Gastrocnemius medialis (tissue), 4 donors: ENCODE data around the gene TPRKB. TPM values are rescaled to one million over a fixed set of nuclear protein-coding genes. Genes with fewer than 3 reads are reported as not detected.
"Not testable (repeated sequence)": the region's sequence is repeated elsewhere in the genome, so short reads cannot be mapped to it uniquely, and the experiment has no call there.

Experiments used
- ATAC-seq, 2 donors: fragments of 150-250 bp; one replicate each; pipeline ENCODE4 v1.9.1; 2016
- DNase-seq, 2 donors: peaks; one replicate each; pipeline ENCODE4 v3.0.0-alpha.2; 2019
- H3K27ac ChIP-seq, 4 donors: fragments of 200-600 bp; sonication (generic); 1 replicate in 1 of 4; 2 replicates in 3 of 4; pipeline ENCODE4 v1.5.1; 2016 to 2018; ENCODE audit warnings: mild to moderate bottlenecking in 2 of 4, moderate library complexity in 1 of 4
- H3K27me3 ChIP-seq, 3 donors: fragments of 200-600 bp; sonication (generic) in 2 of 3; 1 replicate in 1 of 3; 2 replicates in 2 of 3; pipeline versions ENCODE4 v1.5.1 to v1.6.0; 2016 to 2019; ENCODE audit warnings: mild to moderate bottlenecking in 1 of 3, moderate library complexity in 1 of 3
- H3K36me3 ChIP-seq, 2 donors: fragments of 200-600 bp; sonication (generic) in 1 of 2; one replicate each; pipeline ENCODE4 v1.5.1; 2017 to 2018
- H3K4me1 ChIP-seq, 2 donors: fragments of 200-600 bp; sonication (generic) in 1 of 2; one replicate each; pipeline ENCODE4 v1.5.1; 2016 to 2017; ENCODE audit warnings: mild to moderate bottlenecking in 2 of 2
- H3K4me3 ChIP-seq, 4 donors: fragments of 200-600 bp; sonication (generic) in 3 of 4; 1 replicate in 1 of 4; 2 replicates in 3 of 4; pipeline ENCODE4 v1.5.1; 2016 to 2019; ENCODE audit warnings: mild to moderate bottlenecking in 2 of 4
- H3K9me3 ChIP-seq, 3 donors: fragments of 200-600 bp; sonication (generic) in 2 of 3; 1 replicate in 1 of 3; 2 replicates in 2 of 3; pipeline ENCODE4 v1.5.1; 2016 to 2019
- CTCF ChIP-seq, 5 experiments: fragments of 450-650 bp in 3 of 5; fragments of 200-600 bp in 2 of 5; sonication (generic) in 2 of 5; IDR thresholded peaks in 4 of 5; conservative IDR thresholded peaks in 1 of 5; 1 replicate in 4 of 5; 2 replicates in 1 of 5; pipeline ENCODE4 v1.5.1; 2016 to 2019; ENCODE audit warnings: antibody characterized with exemption in 5 of 5, mild to moderate bottlenecking in 3 of 5, moderate library complexity in 3 of 5
- POLR2A ChIP-seq, 2 donors: fragments of 450-650 bp; IDR thresholded peaks; one replicate each; pipeline ENCODE4 v1.6.1; 2017; ENCODE audit warnings: antibody characterized with exemption in 2 of 2, mild to moderate bottlenecking in 2 of 2, moderate library complexity in 2 of 2
- in situ Hi-C, 4 donors: fragments of 200-750 bp; cut with MboI; loops; one replicate each; pipeline versions ENCODE4 v1.15.0 to v1.8.0; 2017; ENCODE audit warnings: low sequenced_read_pairs in 4 of 4
- intact Hi-C: fragments of 100-400 bp; cut with DNase I; formaldehyde crosslinking; loops from one replicate; pipeline ENCODE4 v1.15.1; 2023; ENCODE audit warnings: low total_unique reads
- total RNA-seq, 4 donors: library from RNA; depleted of rRNA; stranded (reverse); fragments of >200 nt; gene quantifications; one replicate each; pipeline versions ENCODE4 v1.1.0 to v1.2.3, GENCODE V29; 2016

TPRKB gene
- total RNA-seq, 4 donors from 2014 or later = 49.4 to 90.1 (median 55.9) TPM

DNA sequence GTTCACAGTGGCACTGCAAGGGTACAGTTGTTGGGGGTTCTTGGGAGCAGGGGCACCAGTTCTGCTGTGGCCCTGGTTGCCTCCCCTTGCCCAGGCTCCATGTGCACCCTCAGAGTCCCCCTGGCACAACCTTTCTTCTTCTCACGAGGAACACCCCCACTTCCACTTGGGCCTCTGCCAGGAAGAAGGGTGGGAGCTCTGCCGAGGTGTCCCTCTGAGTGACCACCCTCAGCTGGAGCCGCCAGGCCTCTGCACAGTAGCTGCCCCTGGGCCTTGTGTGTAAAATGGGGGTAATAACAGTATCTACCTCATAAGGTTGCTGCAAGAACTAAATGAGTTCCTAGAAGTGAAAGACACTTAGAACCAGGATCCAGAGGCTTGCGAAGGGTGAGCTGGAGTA is 8.4 kb downstream of the TPRKB start:
- Histone ChIP-seq H3K36me3 (peaks cover 0 to 43% of the 10 kb centered on the region in 2 donors), H3K27me3 (no peaks in the 10 kb centered on the region), H3K9me3 (no peaks in the 10 kb centered on the region), H3K4me1 (peaks cover 8 to 12% of the 10 kb centered on the region in 2 donors), H3K4me3 (no peak overlapping the region), H3K27ac (no peak overlapping the region)
- intact Hi-C loops (no loop called here), in situ Hi-C loops (loop anchor here in 3 of 4 donors (25.0 kb wide), 2 partner anchors 341 to 491 kb away; partner anchors contain the start of genes CCT7 (in 3 of the 3), PRADC1 (in 3 of the 3) and ALMS1 (in 1 of the 3))
- ATAC-seq = no peak
- no peak for DNase-seq
- no peak for TF ChIP-seq CTCF (IDR thresholded peaks at IDR 0.05 in 4 of 5, conservative IDR thresholded peaks at IDR 0.05 in 1 of 5)
- TF ChIP-seq POLR2A (IDR thresholded peaks at IDR 0.05) = no peak

GRCh38 chr2:73728043-73728442 is 9.1 kb downstream of the TPRKB start:
- no peak for ATAC-seq
- Histone ChIP-seq H3K9me3 (no peaks in the 10 kb centered on the region), H3K4me1 (peaks cover 8 to 12% of the 10 kb centered on the region in 2 donors), H3K27me3 (no peaks in the 10 kb centered on the region), H3K27ac (no peak overlapping the region), H3K36me3 (peaks cover 0 to 36% of the 10 kb centered on the region in 2 donors), H3K4me3 (no peak overlapping the region)
- no peak for DNase-seq
- in situ Hi-C loops = loop anchor here in 3 of 4 donors (25.0 kb wide), 2 partner anchors 341 to 491 kb away; partner anchors contain the start of genes CCT7 (in 3 of the 3), PRADC1 (in 3 of the 3) and ALMS1 (in 1 of the 3)
- intact Hi-C loops = no loop called here
- TF ChIP-seq POLR2A (IDR thresholded peaks at IDR 0.05) (no peak), CTCF (IDR thresholded peaks at IDR 0.05 in 4 of 5, conservative IDR thresholded peaks at IDR 0.05 in 1 of 5) (no peak)

GRCh38 chr2:73726657-73727056 is 10.5 kb downstream of the TPRKB start:
- H3K27me3 ChIP-seq, intact Hi-C loops, ATAC-seq, H3K27ac ChIP-seq, DNase-seq, H3K4me3 ChIP-seq, H3K9me3 ChIP-seq: not testable (repeated sequence)
- Histone ChIP-seq H3K4me1 (peaks cover 8 to 12% of the 10 kb centered on the region in 2 donors), H3K36me3 (peaks cover 0 to 22% of the 10 kb centered on the region in 2 donors)
- in situ Hi-C loops = loop anchor here in 3 of 4 donors (25.0 kb wide), 2 partner anchors 339 to 489 kb away; partner anchors contain the start of genes CCT7 (in 3 of the 3), PRADC1 (in 3 of the 3) and ALMS1 (in 1 of the 3)

GRCh38 chr2:73718851-73719621 is 18.1 kb downstream of the TPRKB start:
- intact Hi-C loops = no loop called here
- H3K27me3 ChIP-seq = no peaks in the 10 kb centered on the region
- no peak for DNase-seq
- no peaks in the 10 kb centered on the region for H3K9me3 ChIP-seq
- no peak overlapping the region for H3K4me3 ChIP-seq
- H3K4me1 ChIP-seq = no peaks in the 10 kb centered on the region
- TF ChIP-seq CTCF (IDR thresholded peaks at IDR 0.05 in 4 of 5, conservative IDR thresholded peaks at IDR 0.05 in 1 of 5) (no peak), POLR2A (IDR thresholded peaks at IDR 0.05) (no peak)
- ATAC-seq = no peak
- H3K27ac ChIP-seq = no peak overlapping the region
- no peaks in the 10 kb centered on the region for H3K36me3 ChIP-seq
- in situ Hi-C loops = no loop called here

DNA sequence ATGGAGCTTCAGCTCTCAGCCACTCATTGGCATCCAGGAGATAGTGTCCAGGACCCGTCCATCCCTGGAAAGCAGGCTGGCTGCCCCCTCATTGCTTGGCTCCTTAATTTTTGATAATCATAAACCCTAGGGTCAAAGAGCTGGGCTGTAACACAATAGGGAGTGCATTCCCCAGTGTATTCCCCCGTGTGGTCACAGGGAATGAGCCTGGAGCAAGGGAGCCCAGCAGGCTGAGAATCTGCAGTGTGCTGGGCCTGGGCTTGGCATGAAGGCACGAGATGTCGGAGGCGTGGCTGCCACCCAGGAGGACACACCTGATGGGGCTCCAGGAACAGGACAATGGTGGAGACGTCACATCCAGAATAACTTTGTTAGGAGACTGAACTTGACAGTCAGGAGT is 18.7 kb downstream of the TPRKB start:
- intact Hi-C loops = no loop called here
- no peak overlapping the region for H3K4me3 ChIP-seq
- in situ Hi-C loops = no loop called here
- no peaks in the 10 kb centered on the region for H3K36me3 ChIP-seq
- ATAC-seq (no peak), DNase-seq (no peak)
- H3K4me1 ChIP-seq = no peaks in the 10 kb centered on the region
- H3K9me3 ChIP-seq = no peaks in the 10 kb centered on the region
- peaks cover 0 to 3% (median 0%) of the 10 kb centered on the region in 3 donors for H3K27me3 ChIP-seq
- H3K27ac ChIP-seq = no peak overlapping the region
- no peak for TF ChIP-seq POLR2A (IDR thresholded peaks at IDR 0.05)
- TF ChIP-seq CTCF (IDR thresholded peaks at IDR 0.05 in 4 of 5, conservative IDR thresholded peaks at IDR 0.05 in 1 of 5) = no peak

GRCh38 chr2:73717695-73718094 is 19.4 kb downstream of the TPRKB start:
- H3K27me3 ChIP-seq, H3K4me1 ChIP-seq, intact Hi-C loops, H3K9me3 ChIP-seq, in situ Hi-C loops, H3K4me3 ChIP-seq, DNase-seq, H3K27ac ChIP-seq, ATAC-seq, H3K36me3 ChIP-seq: not testable (repeated sequence)
